ENCODE results near the gene CA11. TPM values are rescaled to one million over a fixed set of nuclear protein-coding genes. Genes with fewer than 3 reads are reported as not detected.

CA11 gene
- total RNA-seq, 1 experiment from 2014 or later, result 2.1 TPM

DNA sequence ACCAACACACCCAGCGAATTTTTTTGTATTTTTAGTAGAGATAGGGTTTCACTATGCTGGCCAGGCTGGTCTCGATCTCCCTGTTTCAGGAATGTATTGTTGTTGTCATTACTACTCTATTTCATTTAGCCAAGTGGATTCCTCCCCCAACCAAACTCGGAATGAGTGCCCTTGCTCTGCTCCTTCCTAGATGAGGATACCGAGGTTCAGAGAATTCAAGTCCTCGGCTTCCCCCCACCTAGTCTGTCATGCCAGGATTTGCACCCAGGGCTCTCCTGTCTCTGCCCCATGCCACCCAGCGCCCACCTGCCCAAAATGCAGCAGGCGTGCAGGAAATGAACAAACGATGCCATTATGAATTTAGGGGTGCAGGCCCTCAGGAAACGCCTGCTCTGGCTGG lies 43.0 kb downstream of the CA11 start:
- Mint-ChIP-seq H3K27me3 (ENCODE audit: unreplicated experiment) (peaks cover 27% of the 10 kb centered on the region), H3K36me3 (ENCODE audit: insufficient read depth, unreplicated experiment) (peaks cover 4% of the 10 kb centered on the region), H3K4me1 (ENCODE audit: low read depth, unreplicated experiment) (no peaks in the 10 kb centered on the region), H3K27ac (ENCODE audit: unreplicated experiment) (no peak overlapping the region), H3K9me3 (ENCODE audit: low read depth, unreplicated experiment) (no peaks in the 10 kb centered on the region), H3K4me3 (ENCODE audit: low read depth, unreplicated experiment) (no peak overlapping the region)
- TF ChIP-seq, protein P1, sequence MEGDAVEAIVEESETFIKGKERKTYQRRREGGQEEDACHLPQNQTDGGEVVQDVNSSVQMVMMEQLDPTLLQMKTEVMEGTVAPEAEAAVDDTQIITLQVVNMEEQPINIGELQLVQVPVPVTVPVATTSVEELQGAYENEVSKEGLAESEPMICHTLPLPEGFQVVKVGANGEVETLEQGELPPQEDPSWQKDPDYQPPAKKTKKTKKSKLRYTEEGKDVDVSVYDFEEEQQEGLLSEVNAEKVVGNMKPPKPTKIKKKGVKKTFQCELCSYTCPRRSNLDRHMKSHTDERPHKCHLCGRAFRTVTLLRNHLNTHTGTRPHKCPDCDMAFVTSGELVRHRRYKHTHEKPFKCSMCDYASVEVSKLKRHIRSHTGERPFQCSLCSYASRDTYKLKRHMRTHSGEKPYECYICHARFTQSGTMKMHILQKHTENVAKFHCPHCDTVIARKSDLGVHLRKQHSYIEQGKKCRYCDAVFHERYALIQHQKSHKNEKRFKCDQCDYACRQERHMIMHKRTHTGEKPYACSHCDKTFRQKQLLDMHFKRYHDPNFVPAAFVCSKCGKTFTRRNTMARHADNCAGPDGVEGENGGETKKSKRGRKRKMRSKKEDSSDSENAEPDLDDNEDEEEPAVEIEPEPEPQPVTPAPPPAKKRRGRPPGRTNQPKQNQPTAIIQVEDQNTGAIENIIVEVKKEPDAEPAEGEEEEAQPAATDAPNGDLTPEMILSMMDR (IDR thresholded peaks at IDR 0.05; ENCODE audit: unreplicated experiment), result no peak
- CTCF ChIA-PET, result interaction anchor here (0.8 to 1.2 kb wide), 2 partner anchors 19 to 31 kb away, joined by 7 read pairs; no protein-coding TSS in a partner anchor
- no peak for DNase-seq
- BruUV-seq (replicated peaks), result no TSS peak
- intact Hi-C loops (cut with micrococcal nuclease; ENCODE audit: unreplicated experiment), result no loop called here

DNA sequence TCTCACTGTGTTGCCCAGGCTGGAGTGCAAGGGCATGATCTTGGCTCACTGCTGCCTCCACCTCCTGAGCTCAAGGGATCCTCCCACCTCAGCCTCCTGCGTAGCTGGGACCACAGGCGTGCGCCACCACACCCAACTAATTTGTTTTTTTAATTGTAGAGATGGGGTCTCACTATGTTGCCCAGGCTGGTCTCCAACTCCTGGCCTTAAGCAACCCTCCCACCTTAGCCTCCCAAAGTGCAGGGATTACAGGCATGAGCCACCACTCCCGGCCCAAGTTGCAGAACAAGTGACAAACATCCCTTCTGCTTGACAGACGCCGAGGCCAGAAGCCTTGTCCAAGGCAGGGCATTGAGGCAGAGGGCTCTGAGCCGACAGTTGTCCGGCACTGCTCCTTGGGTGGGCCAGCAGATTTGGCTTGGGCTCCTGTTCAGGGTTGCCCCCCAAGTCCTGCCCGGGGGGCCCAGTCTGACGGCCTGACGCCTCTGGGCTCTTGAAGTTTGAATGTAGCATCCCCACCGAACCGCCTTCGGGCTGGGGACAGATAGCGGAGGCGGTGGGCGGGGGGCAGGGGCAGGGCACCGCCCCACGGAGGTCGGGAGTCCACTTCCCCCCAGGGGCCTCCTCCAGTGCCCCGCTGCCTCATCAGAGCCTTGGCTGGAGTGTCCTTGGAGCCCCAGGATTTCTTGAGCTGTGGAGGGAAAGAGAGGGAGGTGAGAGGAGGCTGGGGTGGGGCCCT lies 45.1 kb downstream of the CA11 start:
- Mint-ChIP-seq H3K4me1 (ENCODE audit: low read depth, unreplicated experiment) (no peaks in the 10 kb centered on the region), H3K27ac (ENCODE audit: unreplicated experiment) (no peak overlapping the region), H3K9me3 (ENCODE audit: low read depth, unreplicated experiment) (no peaks in the 10 kb centered on the region), H3K4me3 (ENCODE audit: low read depth, unreplicated experiment) (no peak overlapping the region), H3K36me3 (ENCODE audit: insufficient read depth, unreplicated experiment) (peaks cover 9% of the 10 kb centered on the region), H3K27me3 (ENCODE audit: unreplicated experiment) (peaks cover 30% of the 10 kb centered on the region)
- no TSS peak for BruUV-seq (replicated peaks)
- intact Hi-C loops (cut with micrococcal nuclease; ENCODE audit: unreplicated experiment), result no loop called here
- TF ChIP-seq, protein P1 (IDR thresholded peaks at IDR 0.05; ENCODE audit: unreplicated experiment), result no peak
- DNase-seq, result no peak
- CTCF ChIA-PET, result interaction anchor here (0.6 kb wide), 1 partner anchor 329 kb away, joined by 3 read pairs; no protein-coding TSS in a partner anchor

DNA sequence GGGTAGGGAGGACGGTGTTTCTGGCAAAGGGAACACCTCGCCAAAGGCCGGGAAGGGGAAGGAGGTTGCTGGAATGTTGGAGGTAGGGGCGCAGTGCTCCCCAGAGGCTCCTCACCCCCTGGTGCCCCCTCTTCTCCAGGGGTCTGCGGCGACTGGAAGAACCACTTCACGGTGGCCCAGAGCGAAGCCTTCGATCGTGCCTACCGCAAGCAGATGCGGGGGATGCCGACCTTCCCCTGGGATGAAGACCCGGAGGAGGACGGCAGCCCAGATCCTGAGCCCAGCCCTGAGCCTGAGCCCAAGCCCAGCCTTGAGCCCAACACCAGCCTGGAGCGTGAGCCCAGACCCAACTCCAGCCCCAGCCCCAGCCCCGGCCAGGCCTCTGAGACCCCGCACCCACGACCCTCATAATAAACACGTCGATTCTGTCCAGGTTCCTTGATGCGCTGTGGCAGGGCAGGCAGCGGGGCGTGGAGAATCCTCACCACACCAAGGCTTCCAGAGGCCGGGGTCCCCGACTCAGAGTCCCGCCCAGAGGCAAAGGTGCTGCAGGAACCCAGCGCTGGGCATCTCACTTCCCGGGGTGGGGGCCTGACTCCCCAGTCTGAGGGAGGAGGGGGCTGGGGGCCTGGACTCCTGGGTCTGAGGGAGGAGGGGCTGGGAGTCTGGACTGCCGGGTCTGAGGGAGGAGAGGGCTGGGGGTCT lies 46.8 kb downstream of the CA11 start:
- intact Hi-C loops (cut with micrococcal nuclease; ENCODE audit: unreplicated experiment), result no loop called here
- Mint-ChIP-seq H3K9me3 (ENCODE audit: low read depth, unreplicated experiment) (no peaks in the 10 kb centered on the region), H3K27ac (ENCODE audit: unreplicated experiment) (no peak overlapping the region), H3K27me3 (ENCODE audit: unreplicated experiment) (peaks cover 30% of the 10 kb centered on the region), H3K4me1 (ENCODE audit: low read depth, unreplicated experiment) (no peaks in the 10 kb centered on the region), H3K4me3 (ENCODE audit: low read depth, unreplicated experiment) (no peak overlapping the region), H3K36me3 (ENCODE audit: insufficient read depth, unreplicated experiment) (peaks cover 9% of the 10 kb centered on the region)
- DNase-seq, result no peak
- CTCF ChIA-PET, result no interaction called here
- TF ChIP-seq, protein P1 (IDR thresholded peaks at IDR 0.05; ENCODE audit: unreplicated experiment), result no peak
- BruUV-seq (replicated peaks), result no TSS peak

DNA sequence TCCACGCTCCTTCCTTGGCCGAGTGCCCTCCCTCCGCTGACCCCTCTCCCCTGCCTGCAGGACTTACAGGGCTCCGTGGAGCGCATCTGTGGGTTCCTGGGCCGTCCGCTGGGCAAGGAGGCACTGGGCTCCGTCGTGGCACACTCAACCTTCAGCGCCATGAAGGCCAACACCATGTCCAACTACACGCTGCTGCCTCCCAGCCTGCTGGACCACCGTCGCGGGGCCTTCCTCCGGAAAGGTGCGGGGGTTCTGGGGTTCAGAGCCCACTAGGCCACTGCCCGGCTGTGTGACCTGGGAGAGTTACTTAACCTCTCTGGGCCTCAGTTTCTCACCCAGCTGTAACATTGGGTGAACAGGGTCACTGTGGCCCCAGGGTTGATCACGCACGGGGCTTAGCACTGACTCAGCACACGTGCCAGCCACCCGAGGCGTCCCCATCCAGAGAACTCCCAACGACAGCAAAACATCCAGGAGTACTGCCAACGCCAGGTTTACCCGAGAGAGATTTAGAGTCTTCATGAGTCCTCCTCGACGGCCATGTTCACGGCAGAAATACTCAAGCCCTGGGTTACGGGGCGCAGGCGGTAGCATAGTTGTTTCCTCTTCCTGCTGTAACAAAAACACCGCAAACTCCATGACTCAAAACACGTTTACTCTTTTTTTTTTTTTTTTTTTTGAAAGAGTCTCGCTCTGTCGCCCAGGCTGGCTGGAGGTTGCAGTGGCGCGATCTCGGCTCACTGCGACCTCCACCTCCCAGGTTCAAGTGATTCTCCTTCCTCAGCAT lies 49.1 kb downstream of the CA11 start:
- Mint-ChIP-seq H3K9me3 (ENCODE audit: low read depth, unreplicated experiment) (no peaks in the 10 kb centered on the region), H3K4me1 (ENCODE audit: low read depth, unreplicated experiment) (no peaks in the 10 kb centered on the region), H3K27me3 (ENCODE audit: unreplicated experiment) (peaks cover 36% of the 10 kb centered on the region), H3K36me3 (ENCODE audit: insufficient read depth, unreplicated experiment) (peaks cover 4% of the 10 kb centered on the region), H3K4me3 (ENCODE audit: low read depth, unreplicated experiment) (no peak overlapping the region), H3K27ac (ENCODE audit: unreplicated experiment) (no peak overlapping the region)
- CTCF ChIA-PET, result interaction anchor here (0.6 kb wide), 1 partner anchor 304 kb away, joined by 3 read pairs; no protein-coding TSS in a partner anchor
- intact Hi-C loops (cut with micrococcal nuclease; ENCODE audit: unreplicated experiment), result no loop called here
- DNase-seq, result no peak
- TF ChIP-seq, protein P1 (IDR thresholded peaks at IDR 0.05; ENCODE audit: unreplicated experiment), result no peak
- no TSS peak for BruUV-seq (replicated peaks)

All from Calu3 (cell line).